Gastroesophageal sphincter (tissue), 3 donors: ENCODE data around the gene P2RX4.

Experiments
- EP300 ChIP-seq: sonication (generic); formaldehyde crosslinking; IDR thresholded peaks from one replicate; pipeline ENCODE4 v1.6.1; 2017; ENCODE audit warnings: antibody characterized with exemption, mild to moderate bottlenecking
- TF ChIP-seq, protein P1 (sequence below), 4 experiments: fragments of 200-600 bp in 2 of 4; fragments of 450-650 bp in 2 of 4; sonication (generic) in 1 of 4; IDR thresholded peaks; one replicate each; pipeline ENCODE4 v1.5.1; 2017 to 2019; ENCODE audit warnings: antibody characterized with exemption in 4 of 4, mild to moderate bottlenecking in 2 of 4, moderate library complexity in 2 of 4

DNA sequence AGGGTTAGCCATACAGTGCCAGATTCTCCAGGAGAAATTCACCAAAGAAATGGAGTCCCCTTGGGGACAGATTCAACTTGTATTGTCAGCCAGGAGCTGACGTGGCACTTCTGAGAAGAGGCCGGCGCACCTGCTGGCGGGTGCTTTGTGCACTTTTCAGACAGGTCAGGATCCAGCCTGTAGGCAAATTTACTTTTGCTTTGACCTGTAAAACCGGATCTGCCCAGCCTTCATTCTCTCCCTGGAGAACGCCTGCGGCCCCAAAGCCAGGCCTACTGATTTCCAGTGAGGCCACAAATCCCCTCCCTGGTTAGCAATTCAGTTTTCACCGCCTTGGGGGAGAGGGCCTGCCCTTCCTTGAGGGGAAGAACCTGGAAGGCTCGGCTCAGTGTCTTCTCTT is 17.4 kb downstream of the P2RX4 start:
- TF ChIP-seq, protein P1, sequence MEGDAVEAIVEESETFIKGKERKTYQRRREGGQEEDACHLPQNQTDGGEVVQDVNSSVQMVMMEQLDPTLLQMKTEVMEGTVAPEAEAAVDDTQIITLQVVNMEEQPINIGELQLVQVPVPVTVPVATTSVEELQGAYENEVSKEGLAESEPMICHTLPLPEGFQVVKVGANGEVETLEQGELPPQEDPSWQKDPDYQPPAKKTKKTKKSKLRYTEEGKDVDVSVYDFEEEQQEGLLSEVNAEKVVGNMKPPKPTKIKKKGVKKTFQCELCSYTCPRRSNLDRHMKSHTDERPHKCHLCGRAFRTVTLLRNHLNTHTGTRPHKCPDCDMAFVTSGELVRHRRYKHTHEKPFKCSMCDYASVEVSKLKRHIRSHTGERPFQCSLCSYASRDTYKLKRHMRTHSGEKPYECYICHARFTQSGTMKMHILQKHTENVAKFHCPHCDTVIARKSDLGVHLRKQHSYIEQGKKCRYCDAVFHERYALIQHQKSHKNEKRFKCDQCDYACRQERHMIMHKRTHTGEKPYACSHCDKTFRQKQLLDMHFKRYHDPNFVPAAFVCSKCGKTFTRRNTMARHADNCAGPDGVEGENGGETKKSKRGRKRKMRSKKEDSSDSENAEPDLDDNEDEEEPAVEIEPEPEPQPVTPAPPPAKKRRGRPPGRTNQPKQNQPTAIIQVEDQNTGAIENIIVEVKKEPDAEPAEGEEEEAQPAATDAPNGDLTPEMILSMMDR (IDR thresholded peaks at IDR 0.05) = no peak
- no peak for TF ChIP-seq EP300
